ENCODE results near the gene CXCR1.
"Not testable (repeated sequence)": the region's sequence is repeated elsewhere in the genome, so short reads cannot be mapped to it uniquely, and the experiment has no call there.

The CXCR1 gene

GRCh38 chr2:218161644-218162043 lies 5.1 kb downstream of the CXCR1 start:
- DNase-seq (ENCODE audit: low read depth), result no peak

GRCh38 chr2:218155953-218156479 lies 10.7 kb downstream of the CXCR1 start:
- DNase-seq (ENCODE audit: low read depth), result no peak

- no peak for DNase-seq (ENCODE audit: low read depth)
Measured at GRCh38 chr2:218152777-218153176, 14.0 kb downstream of the CXCR1 start.

GRCh38 chr2:218152172-218152571 lies 14.6 kb downstream of the CXCR1 start:
- DNase-seq (ENCODE audit: low read depth), result no peak

GRCh38 chr2:218149848-218150440 lies 16.8 kb downstream of the CXCR1 start:
- DNase-seq (ENCODE audit: low read depth), result no peak

- no peak for DNase-seq (ENCODE audit: low read depth)
Measured at GRCh38 chr2:218149098-218149497, 17.7 kb downstream of the CXCR1 start.

- no peak for DNase-seq (ENCODE audit: low read depth)
Measured at GRCh38 chr2:218146056-218146455, 20.7 kb downstream of the CXCR1 start.

GRCh38 chr2:218145124-218145523 lies 21.6 kb downstream of the CXCR1 start:
- DNase-seq (ENCODE audit: low read depth), result no peak

- no peak for DNase-seq (ENCODE audit: low read depth)
Measured at GRCh38 chr2:218138047-218138446, 28.7 kb downstream of the CXCR1 start.

GRCh38 chr2:218137514-218137913 lies 29.2 kb downstream of the CXCR1 start:
- DNase-seq (ENCODE audit: low read depth), result no peak

GRCh38 chr2:218130822-218131221 lies 35.9 kb downstream of the CXCR1 start:
- DNase-seq (ENCODE audit: low read depth), result no peak

- DNase-seq (ENCODE audit: low read depth), result no peak
Measured at GRCh38 chr2:218130377-218130776, 36.4 kb downstream of the CXCR1 start.

GRCh38 chr2:218129458-218130135 lies 37.2 kb downstream of the CXCR1 start:
- DNase-seq (ENCODE audit: low read depth), result no peak

- DNase-seq (ENCODE audit: low read depth), result no peak
Measured at GRCh38 chr2:218128781-218129457, 37.8 kb downstream of the CXCR1 start.

GRCh38 chr2:218127929-218128455 lies 38.8 kb downstream of the CXCR1 start:
- no peak for DNase-seq (ENCODE audit: low read depth)

- DNase-seq (ENCODE audit: low read depth), result no peak
Measured at GRCh38 chr2:218125626-218126080, 41.1 kb downstream of the CXCR1 start, which contains the start of gene CXCR2. Gene CXCR2, plus strand, starts transcription at chr2:218126028. Its CDS starts 8,774 bp downstream, at chr2:218134802.

GRCh38 chr2:218125095-218125494 lies 41.7 kb downstream of the CXCR1 start:
- no peak for DNase-seq (ENCODE audit: low read depth)

- no peak for DNase-seq (ENCODE audit: low read depth)
Measured at GRCh38 chr2:218123986-218124385, 42.8 kb downstream of the CXCR1 start.

- not testable (repeated sequence) for DNase-seq (ENCODE audit: low read depth)
Measured at GRCh38 chr2:218122286-218122685, 44.5 kb downstream of the CXCR1 start.

- not testable (repeated sequence) for DNase-seq (ENCODE audit: low read depth)
Measured at GRCh38 chr2:218121789-218122188, 45.0 kb downstream of the CXCR1 start.
